ENCODE data around the gene WDR70. TPM values are rescaled to one million over a fixed set of nuclear protein-coding genes. Genes with fewer than 3 reads are reported as not detected.

The WDR70 gene
- total and polyA plus RNA-seq, 2 donors (not counting 3 experiments of a cell fraction or from before 2014, with no cell fraction given), result 6.7 to 37.3 TPM

DNA sequence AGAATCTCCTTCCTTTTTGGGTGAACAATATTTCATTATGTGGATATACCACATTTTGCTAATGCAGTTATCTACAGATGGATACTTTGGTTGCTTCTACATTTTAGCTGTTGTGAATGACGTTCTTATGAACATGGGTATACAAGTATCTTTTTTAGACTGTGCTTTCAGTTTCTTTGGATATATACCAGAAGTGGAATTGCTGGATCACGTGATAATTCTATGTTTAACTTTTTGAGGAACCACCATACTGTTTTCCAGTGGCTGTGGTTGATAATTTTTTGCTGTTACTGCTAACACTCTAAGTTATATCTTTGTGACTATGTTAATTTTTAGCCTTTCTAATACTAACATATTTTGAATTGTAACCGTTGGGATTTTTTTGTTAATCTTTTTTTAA, 12.5 kb downstream of the WDR70 start:
- H3K27ac ChIP-seq (ENCODE audit: insufficient read depth, low read depth, low read length), result no peak overlapping the region
- dilution Hi-C loops (cut with MboI; ENCODE audit: extremely low pct_ligation_motif_present, low sequenced_read_pairs), result no loop called here
- POLR2A ChIA-PET, result no interaction called here
- H3K9me1 ChIP-seq (replicated peaks; ENCODE audit: control insufficient read depth, extremely low read depth, insufficient read depth, low read length), result no peaks in the 10 kb centered on the region
- BruUV-seq (replicated peaks), result no TSS peak
- no peak overlapping the region for H3K9ac ChIP-seq (replicated peaks; ENCODE audit: extremely low read depth, insufficient read depth, low read length)
- no peaks in the 10 kb centered on the region for H3K4me1 ChIP-seq (ENCODE audit: control insufficient read depth, extremely low read depth, insufficient read depth, low read length)
- H3K36me3 ChIP-seq (ENCODE audit: control insufficient read depth in 2 of 2, extremely low read depth in 1 of 2, insufficient read depth in 2 of 2, low read length in 2 of 2), result peaks cover 2% of the 10 kb centered on the region in 2 experiments
- H2AFZ ChIP-seq (ENCODE audit: low read depth, low read length), result no peak overlapping the region
- FAIRE-seq (no peak), DNase-seq (ENCODE audit: low read depth, low spot score) (no peak)
- TF ChIP-seq, protein P1, sequence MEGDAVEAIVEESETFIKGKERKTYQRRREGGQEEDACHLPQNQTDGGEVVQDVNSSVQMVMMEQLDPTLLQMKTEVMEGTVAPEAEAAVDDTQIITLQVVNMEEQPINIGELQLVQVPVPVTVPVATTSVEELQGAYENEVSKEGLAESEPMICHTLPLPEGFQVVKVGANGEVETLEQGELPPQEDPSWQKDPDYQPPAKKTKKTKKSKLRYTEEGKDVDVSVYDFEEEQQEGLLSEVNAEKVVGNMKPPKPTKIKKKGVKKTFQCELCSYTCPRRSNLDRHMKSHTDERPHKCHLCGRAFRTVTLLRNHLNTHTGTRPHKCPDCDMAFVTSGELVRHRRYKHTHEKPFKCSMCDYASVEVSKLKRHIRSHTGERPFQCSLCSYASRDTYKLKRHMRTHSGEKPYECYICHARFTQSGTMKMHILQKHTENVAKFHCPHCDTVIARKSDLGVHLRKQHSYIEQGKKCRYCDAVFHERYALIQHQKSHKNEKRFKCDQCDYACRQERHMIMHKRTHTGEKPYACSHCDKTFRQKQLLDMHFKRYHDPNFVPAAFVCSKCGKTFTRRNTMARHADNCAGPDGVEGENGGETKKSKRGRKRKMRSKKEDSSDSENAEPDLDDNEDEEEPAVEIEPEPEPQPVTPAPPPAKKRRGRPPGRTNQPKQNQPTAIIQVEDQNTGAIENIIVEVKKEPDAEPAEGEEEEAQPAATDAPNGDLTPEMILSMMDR (IDR thresholded peaks at IDR 0.05; ENCODE audit: extremely low read depth in 1 of 2, insufficient read depth in 1 of 2, low read depth in 1 of 2, low read length in 2 of 2), result no peak
- TF ChIP-seq GATA2 (IDR thresholded peaks at IDR 0.05; ENCODE audit: insufficient read depth, insufficient read length, low read depth, low read length), result no peak
- TF ChIP-seq MYC (IDR thresholded peaks at IDR 0.05; ENCODE audit: low read depth, low read length), result no peak
- no peak for TF ChIP-seq FOS (IDR thresholded peaks at IDR 0.05; ENCODE audit: borderline replicate concordance, insufficient read depth, low read length)
- intact Hi-C loops (cut with micrococcal nuclease), result no loop called here
- no peak overlapping the region for H3K4me2 ChIP-seq (ENCODE audit: insufficient read depth, low read length)
- no peaks in the 10 kb centered on the region for H3K79me2 ChIP-seq (ENCODE audit: control insufficient read depth, insufficient read depth, low read length)
- CTCF ChIA-PET, result no interaction called here
- no peaks in the 10 kb centered on the region for H4K20me1 ChIP-seq (replicated peaks; ENCODE audit: control insufficient read depth, extremely low read depth, insufficient read depth, low read length)
- H3K9me3 ChIP-seq (replicated peaks; ENCODE audit: control insufficient read depth, insufficient read depth, low read length), result no peaks in the 10 kb centered on the region
- H3K4me3 ChIP-seq (replicated peaks in 1 of 3; ENCODE audit: insufficient read depth in 1 of 3, low read depth in 1 of 3, low read length in 3 of 3), result no peak overlapping the region
- H3K27me3 ChIP-seq (ENCODE audit: control insufficient read depth in 2 of 2, insufficient read depth in 2 of 2, low read length in 2 of 2), result no peaks in the 10 kb centered on the region

DNA sequence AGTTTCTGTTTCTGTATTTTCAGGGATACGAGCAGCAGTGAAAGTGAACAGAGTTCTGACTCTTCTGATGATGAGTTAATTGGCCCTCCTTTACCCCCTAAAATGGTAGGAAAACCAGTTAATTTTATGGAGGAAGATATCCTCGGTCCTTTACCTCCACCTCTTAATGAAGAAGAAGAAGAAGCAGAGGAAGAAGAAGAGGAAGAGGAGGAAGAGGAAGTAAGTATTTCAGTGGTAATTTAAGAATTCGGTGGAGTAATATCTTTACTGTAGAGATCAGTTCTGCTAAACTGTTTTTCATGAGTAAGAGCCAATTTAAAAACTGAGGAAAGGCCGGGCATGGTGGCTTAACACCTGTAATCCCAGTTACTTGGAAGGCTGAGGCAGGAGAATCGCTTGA, 17.2 kb downstream of the WDR70 start:
- dilution Hi-C loops (cut with MboI; ENCODE audit: extremely low pct_ligation_motif_present, low sequenced_read_pairs), result no loop called here
- no TSS peak for BruUV-seq (replicated peaks)

More for the DNA sequence above, 17.2 kb downstream of the WDR70 start:
- Histone ChIP-seq H3K4me2 (ENCODE audit: insufficient read depth, low read length) (no peak overlapping the region), H3K27ac (ENCODE audit: insufficient read depth, low read depth, low read length) (no peak overlapping the region), H3K79me2 (ENCODE audit: control insufficient read depth, insufficient read depth, low read length) (no peaks in the 10 kb centered on the region), H3K9ac (replicated peaks; ENCODE audit: extremely low read depth, insufficient read depth, low read length) (no peak overlapping the region), H3K4me1 (ENCODE audit: control insufficient read depth, extremely low read depth, insufficient read depth, low read length) (no peaks in the 10 kb centered on the region), H2AFZ (ENCODE audit: low read depth, low read length) (no peak overlapping the region), H3K36me3 (ENCODE audit: control insufficient read depth in 2 of 2, extremely low read depth in 1 of 2, insufficient read depth in 2 of 2, low read length in 2 of 2) (peaks cover 2 to 6% of the 10 kb centered on the region in 2 experiments), H4K20me1 (replicated peaks; ENCODE audit: control insufficient read depth, extremely low read depth, insufficient read depth, low read length) (no peaks in the 10 kb centered on the region), H3K27me3 (ENCODE audit: control insufficient read depth in 2 of 2, insufficient read depth in 2 of 2, low read length in 2 of 2) (no peaks in the 10 kb centered on the region), H3K4me3 (replicated peaks in 1 of 3; ENCODE audit: insufficient read depth in 1 of 3, low read depth in 1 of 3, low read length in 3 of 3) (no peak overlapping the region), H3K9me1 (replicated peaks; ENCODE audit: control insufficient read depth, extremely low read depth, insufficient read depth, low read length) (no peaks in the 10 kb centered on the region), H3K9me3 (replicated peaks; ENCODE audit: control insufficient read depth, insufficient read depth, low read length) (no peaks in the 10 kb centered on the region)
- intact Hi-C loops (cut with micrococcal nuclease), result no loop called here
- TF ChIP-seq EZH2 (IDR thresholded peaks at IDR 0.05; ENCODE audit: borderline replicate concordance, low read depth, low read length, severe bottlenecking) (no peak), POLR2AphosphoS5 (IDR thresholded peaks at IDR 0.05; ENCODE audit: insufficient read depth, low read depth, low read length) (no peak), FOS (IDR thresholded peaks at IDR 0.05; ENCODE audit: borderline replicate concordance, insufficient read depth, low read length) (no peak), JUN (IDR thresholded peaks at IDR 0.05; ENCODE audit: borderline replicate concordance, insufficient read depth, insufficient read length, low read depth) (no peak), GATA2 (IDR thresholded peaks at IDR 0.05; ENCODE audit: insufficient read depth, insufficient read length, low read depth, low read length) (no peak), MYC (IDR thresholded peaks at IDR 0.05; ENCODE audit: low read depth, low read length) (no peak), POLR2A (IDR thresholded peaks at IDR 0.05; ENCODE audit: low read depth, low read length) (no peak)
- TF ChIP-seq, protein P1 (IDR thresholded peaks at IDR 0.05; ENCODE audit: extremely low read depth in 1 of 2, insufficient read depth in 1 of 2, low read depth in 1 of 2, low read length in 2 of 2), result no peak
- TF ChIP-seq, protein P2, sequence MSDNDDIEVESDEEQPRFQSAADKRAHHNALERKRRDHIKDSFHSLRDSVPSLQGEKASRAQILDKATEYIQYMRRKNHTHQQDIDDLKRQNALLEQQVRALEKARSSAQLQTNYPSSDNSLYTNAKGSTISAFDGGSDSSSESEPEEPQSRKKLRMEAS (IDR thresholded peaks at IDR 0.05; ENCODE audit: insufficient read depth, insufficient read length), result no peak
- POLR2A ChIA-PET, result no interaction called here
- DNase-seq (ENCODE audit: low read depth, low spot score) (no peak), FAIRE-seq (no peak)
- CTCF ChIA-PET, result no interaction called here
